HG03175 (cell line): ENCODE data around the gene RFTN2.
A peak's percentile ranks its signal among the peaks of the same experiment; 100 is the strongest.
"Not testable (repeated sequence)": the region's sequence is repeated elsewhere in the genome, so short reads cannot be mapped to it uniquely, and the experiment has no call there.

Experiments used
- ATAC-seq: cut with Tn5 transposase; IDR thresholded peaks from one replicate; pipeline ENCODE4 v1.9.1; 2021; ENCODE audit warnings: mild to moderate bottlenecking, moderate library complexity; ENCODE audit not compliant: unreplicated experiment

Gene RFTN2

GRCh38 chr2:197675246-197675645 lies at the start of gene RFTN2:
TSS of gene RFTN2 (minus strand) at chr2:197675587. CDS start at chr2:197675458, 129 bp downstream.
- ATAC-seq, result no peak

- ATAC-seq, result no peak
These were observed 42.5 kb upstream of the RFTN2 start for GRCh38 chr2:197717863-197718262.

- ATAC-seq, result no peak
These were observed 37.9 kb upstream of the RFTN2 start for GRCh38 chr2:197713271-197713670.

GRCh38 chr2:197711578-197711977 lies 36.2 kb upstream of the RFTN2 start:
- ATAC-seq, result no peak

- ATAC-seq, result peak; percentile 84
These were observed 35.1 kb upstream of the RFTN2 start for GRCh38 chr2:197710424-197711042.

GRCh38 chr2:197709140-197709539 lies 33.8 kb upstream of the RFTN2 start:
- ATAC-seq, result not testable (repeated sequence)

- no peak for ATAC-seq
These were observed 32.9 kb upstream of the RFTN2 start for GRCh38 chr2:197708331-197708730.

GRCh38 chr2:197707316-197708213 lies 32.2 kb upstream of the RFTN2 start:
- peak; percentile 14 for ATAC-seq

GRCh38 chr2:197706839-197707207 lies 31.4 kb upstream of the RFTN2 start:
- ATAC-seq, result no peak

GRCh38 chr2:197705912-197706838 lies 30.8 kb upstream of the RFTN2 start:
- no peak for ATAC-seq

- ATAC-seq, result peak; percentile 83
These were observed 29.9 kb upstream of the RFTN2 start, which contains the start of gene MARS2 for GRCh38 chr2:197705121-197705911. TSS of gene MARS2 (plus strand) at chr2:197705369. CDS start at chr2:197705406, 37 bp downstream.

GRCh38 chr2:197704434-197705120 lies 29.2 kb upstream of the RFTN2 start:
- ATAC-seq, result peak; percentile 42

- no peak for ATAC-seq
These were observed 25.6 kb upstream of the RFTN2 start for GRCh38 chr2:197700960-197701359.

GRCh38 chr2:197699724-197700123 lies 24.3 kb upstream of the RFTN2 start:
- not testable (repeated sequence) for ATAC-seq

- ATAC-seq, result not testable (repeated sequence)
These were observed 21.2 kb upstream of the RFTN2 start for GRCh38 chr2:197696571-197696970.

GRCh38 chr2:197695971-197696370 lies 20.6 kb upstream of the RFTN2 start:
- not testable (repeated sequence) for ATAC-seq

GRCh38 chr2:197695206-197695605 lies 19.8 kb upstream of the RFTN2 start:
- ATAC-seq, result not testable (repeated sequence)

GRCh38 chr2:197677483-197677882 lies 2.1 kb upstream of the RFTN2 start:
- no peak for ATAC-seq

GRCh38 chr2:197677056-197677455 lies 1.7 kb upstream of the RFTN2 start:
- no peak for ATAC-seq
